Activated T-cell treated with anti-CD3 and anti-CD28 coated beads, Interleukin-2, amount 50 U/mL, for 1 hour (primary cell): ENCODE results near the gene NFE2L2.
"Not testable (repeated sequence)": the region's sequence is repeated elsewhere in the genome, so short reads cannot be mapped to it uniquely, and the experiment has no call there.

Experiments used
- DNase-seq: peaks from one replicate; pipeline ENCODE4 v3.0.0-alpha.2; 2020

Gene NFE2L2

GRCh38 chr2:177264693-177265587, at the start of gene NFE2L2:
TSS of gene NFE2L2 (minus strand) at chr2:177264727. CDS start at chr2:177264576, 151 bp downstream.
- peak; percentile 96 for DNase-seq

- no peak for DNase-seq
Observed at GRCh38 chr2:177314194-177314593, 49.7 kb upstream of the NFE2L2 start.

- no peak for DNase-seq
Observed at GRCh38 chr2:177313162-177313781, 48.7 kb upstream of the NFE2L2 start.

- no peak for DNase-seq
Observed at GRCh38 chr2:177312562-177312961, 48.0 kb upstream of the NFE2L2 start.

GRCh38 chr2:177309672-177310309, 45.3 kb upstream of the NFE2L2 start:
- DNase-seq: not testable (repeated sequence)

- DNase-seq: no peak
Observed at GRCh38 chr2:177306550-177306949, 42.0 kb upstream of the NFE2L2 start.

GRCh38 chr2:177303939-177304338, 39.4 kb upstream of the NFE2L2 start:
- no peak for DNase-seq

- no peak for DNase-seq
Observed at GRCh38 chr2:177302552-177302951, 38.0 kb upstream of the NFE2L2 start.

- no peak for DNase-seq
Observed at GRCh38 chr2:177298191-177298590, 33.7 kb upstream of the NFE2L2 start.

GRCh38 chr2:177296040-177296439, 31.5 kb upstream of the NFE2L2 start:
- DNase-seq: no peak

GRCh38 chr2:177295484-177295883, 31.0 kb upstream of the NFE2L2 start:
- DNase-seq: no peak

GRCh38 chr2:177291701-177292100, 27.2 kb upstream of the NFE2L2 start:
- no peak for DNase-seq

GRCh38 chr2:177289824-177290628, 25.5 kb upstream of the NFE2L2 start:
- no peak for DNase-seq

- DNase-seq: no peak
Observed at GRCh38 chr2:177287814-177288213, 23.3 kb upstream of the NFE2L2 start.

GRCh38 chr2:177285892-177286715, 21.6 kb upstream of the NFE2L2 start:
- no peak for DNase-seq

- DNase-seq: no peak
Observed at GRCh38 chr2:177284531-177284930, 20.0 kb upstream of the NFE2L2 start.

GRCh38 chr2:177283906-177284305, 19.4 kb upstream of the NFE2L2 start:
- DNase-seq: no peak

- no peak for DNase-seq
Observed at GRCh38 chr2:177282787-177283572, 18.5 kb upstream of the NFE2L2 start.

GRCh38 chr2:177282181-177282641, 17.7 kb upstream of the NFE2L2 start:
- no peak for DNase-seq

- no peak for DNase-seq
Observed at GRCh38 chr2:177281400-177282180, 17.1 kb upstream of the NFE2L2 start.
